Measurements from ENCODE around the gene EFNA3. TPM values are rescaled to one million over a fixed set of nuclear protein-coding genes. Genes with fewer than 3 reads are reported as not detected.

Gene EFNA3
- total RNA-seq, 1 experiment from 2014 or later: 2.3 TPM

DNA sequence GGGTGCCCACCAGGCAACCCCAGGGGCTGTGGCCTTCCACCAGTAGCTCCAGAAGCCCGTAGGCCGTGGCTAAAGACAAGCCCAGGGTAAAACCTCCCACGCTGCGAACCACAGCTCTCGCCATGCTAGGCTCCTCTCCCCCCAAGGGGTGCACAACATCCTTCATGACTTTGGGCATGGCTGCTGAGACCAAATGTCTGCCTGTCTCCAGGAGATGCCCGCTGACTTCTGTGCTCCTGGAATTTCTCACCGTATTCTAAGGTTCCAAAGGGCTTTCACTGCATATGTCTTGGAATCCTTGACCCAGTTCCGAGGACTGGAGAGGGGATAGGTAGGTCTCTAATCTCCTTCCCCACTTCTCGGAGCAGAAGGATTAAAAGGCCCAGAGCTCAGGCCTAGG lies 45.1 kb upstream of the EFNA3 start, which contains the start of the genes DCST1 and DCST2:
TSS of gene DCST1 (plus strand) at position 301 of the 400 bp plus-strand sequence. CDS start 213 bp downstream, outside the sequence.
TSS of gene DCST2 (minus strand) at position 258 of the 400 bp plus-strand sequence. CDS start at position 178, 80 bp downstream.
- ATAC-seq: no peak
- BruUV-seq (replicated peaks): no TSS peak
- ChIA-PET POLR2A (no interaction called here), CTCF (no interaction called here)
- Histone ChIP-seq H3K36me3 (ENCODE audit: control insufficient read depth, insufficient read depth, low read length) (no peaks in the 10 kb centered on the region), H3K4me1 (ENCODE audit: control insufficient read depth, insufficient read depth, low read length) (no peaks in the 10 kb centered on the region), H3K9me3 (ENCODE audit: control insufficient read depth, insufficient read depth, low read depth, low read length) (no peaks in the 10 kb centered on the region), H3K27me3 (ENCODE audit: control insufficient read depth, insufficient read depth, low read length) (no peaks in the 10 kb centered on the region), H3K4me3 (ENCODE audit: low read depth in 2 of 2, low read length in 2 of 2) (no peak within 1 kb of the TSS), H3K27ac (ENCODE audit: low read length) (no peak within 1 kb of the TSS)
- DNase-seq (ENCODE audit: low read depth, low spot score): no peak
- TF ChIP-seq TCF7L2 (IDR thresholded peaks at IDR 0.05; ENCODE audit: low read depth, low read length) (no peak), SIN3A (IDR thresholded peaks at IDR 0.05; ENCODE audit: borderline replicate concordance, insufficient read depth, low read depth, low read length) (no peak), POLR2AphosphoS5 (IDR thresholded peaks at IDR 0.05; ENCODE audit: low read depth, low read length) (no peak), REST (IDR thresholded peaks at IDR 0.05; ENCODE audit: insufficient read depth in 1 of 2, low read depth in 2 of 2, low read length in 1 of 2) (no peak), CTCF (IDR thresholded peaks at IDR 0.05) (no peak)
- in situ Hi-C loops (cut with HindIII; ENCODE audit: low pct_unique_long_range_greater_than_20kb, low sequenced_read_pairs): no loop called here
- intact Hi-C loops (cut with micrococcal nuclease; ENCODE audit: unreplicated experiment): no loop called here

DNA sequence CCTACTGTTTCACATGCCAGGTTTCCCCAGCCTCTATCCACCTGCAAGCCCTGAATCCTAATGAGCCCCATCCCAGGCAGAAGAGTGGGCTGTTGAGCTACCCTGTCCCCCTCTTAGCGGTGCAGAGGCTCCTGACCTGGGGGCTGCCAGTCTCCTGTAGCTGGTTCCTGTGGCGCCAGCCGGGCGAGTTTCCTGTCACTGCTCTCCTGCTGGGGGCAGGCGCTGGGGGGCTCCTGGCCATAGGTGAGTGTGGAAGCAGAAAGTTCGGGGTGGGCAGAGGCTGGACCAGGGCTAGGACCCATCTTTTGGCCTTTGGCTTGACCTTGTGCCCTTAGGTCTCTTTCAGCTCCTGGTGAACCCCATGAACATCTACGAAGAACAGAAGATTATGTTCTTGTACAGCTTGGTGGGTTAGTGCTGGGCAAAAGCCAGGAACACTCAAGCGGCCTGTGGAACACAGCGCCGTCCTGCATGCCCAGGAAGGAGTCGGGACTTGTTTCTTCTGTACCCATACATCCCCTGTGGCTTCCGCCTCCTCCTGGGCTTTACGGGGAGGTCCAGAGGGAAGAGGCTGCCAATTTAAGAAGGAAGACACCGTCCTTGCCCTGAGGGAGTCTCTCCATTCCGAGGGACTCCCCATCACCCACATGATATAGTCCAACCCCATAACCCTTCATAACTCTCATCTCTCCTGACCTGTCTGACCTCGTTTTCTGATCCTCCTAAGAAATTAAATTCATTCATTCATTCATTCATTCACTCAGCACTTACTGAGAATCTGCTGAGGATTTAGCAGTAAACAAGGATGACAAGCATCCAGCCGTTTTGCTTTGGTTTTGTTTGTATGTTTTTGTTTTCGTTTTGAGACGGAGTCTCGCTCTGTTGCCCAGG lies 44.1 kb upstream of the EFNA3 start:
- in situ Hi-C loops (cut with HindIII; ENCODE audit: low pct_unique_long_range_greater_than_20kb, low sequenced_read_pairs) (no loop called here), intact Hi-C loops (cut with micrococcal nuclease; ENCODE audit: unreplicated experiment) (no loop called here)
- Histone ChIP-seq H3K4me3 (ENCODE audit: low read depth in 2 of 2, low read length in 2 of 2) (no peak overlapping the region), H3K27me3 (ENCODE audit: control insufficient read depth, insufficient read depth, low read length) (no peaks in the 10 kb centered on the region), H3K4me1 (ENCODE audit: control insufficient read depth, insufficient read depth, low read length) (no peaks in the 10 kb centered on the region), H3K9me3 (ENCODE audit: control insufficient read depth, insufficient read depth, low read depth, low read length) (no peaks in the 10 kb centered on the region), H3K36me3 (ENCODE audit: control insufficient read depth, insufficient read depth, low read length) (no peaks in the 10 kb centered on the region), H3K27ac (ENCODE audit: low read length) (no peak overlapping the region)
- ChIA-PET POLR2A (interaction anchor here (0.7 kb wide), 1 partner anchor 95 kb away, joined by 5 read pairs; no protein-coding TSS in a partner anchor), CTCF (interaction anchor here (0.6 kb wide), 1 partner anchor 24 kb away, joined by 7 read pairs; no protein-coding TSS in a partner anchor)
- ATAC-seq (no peak), DNase-seq (ENCODE audit: low read depth, low spot score) (no peak)
- BruUV-seq (replicated peaks): no TSS peak
- TF ChIP-seq REST (IDR thresholded peaks at IDR 0.05; ENCODE audit: insufficient read depth in 1 of 2, low read depth in 2 of 2, low read length in 1 of 2) (no peak), POLR2AphosphoS5 (IDR thresholded peaks at IDR 0.05; ENCODE audit: low read depth, low read length) (no peak), CTCF (IDR thresholded peaks at IDR 0.05) (no peak), TCF7L2 (IDR thresholded peaks at IDR 0.05; ENCODE audit: low read depth, low read length) (no peak), SIN3A (IDR thresholded peaks at IDR 0.05; ENCODE audit: borderline replicate concordance, insufficient read depth, low read depth, low read length) (no peak)

Data from Panc1 (cell line).